ENCODE measurements around the gene TGOLN2.
A peak's percentile ranks its signal among the peaks of the same experiment; 100 is the strongest.

TGOLN2 gene

DNA sequence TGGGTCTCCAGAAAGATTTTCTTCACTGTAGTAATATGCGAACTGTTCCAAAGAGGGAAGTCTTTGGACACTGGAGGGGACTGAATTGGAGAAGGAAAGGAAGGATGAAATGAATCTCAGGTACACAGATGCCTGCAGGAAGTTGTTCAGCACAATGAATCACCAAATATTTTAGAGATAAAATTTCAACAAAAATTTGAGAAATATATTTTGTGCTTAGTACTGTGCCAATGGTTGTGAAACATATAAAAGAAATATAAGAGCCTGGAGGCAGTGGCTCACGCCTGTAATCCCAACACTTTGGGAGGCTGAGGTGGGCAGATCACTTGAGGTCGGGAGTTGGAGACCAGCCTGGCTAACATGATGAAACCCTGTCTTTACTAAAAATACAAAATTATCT, 29.9 kb upstream of the TGOLN2 start:
- TF ChIP-seq, protein P1, sequence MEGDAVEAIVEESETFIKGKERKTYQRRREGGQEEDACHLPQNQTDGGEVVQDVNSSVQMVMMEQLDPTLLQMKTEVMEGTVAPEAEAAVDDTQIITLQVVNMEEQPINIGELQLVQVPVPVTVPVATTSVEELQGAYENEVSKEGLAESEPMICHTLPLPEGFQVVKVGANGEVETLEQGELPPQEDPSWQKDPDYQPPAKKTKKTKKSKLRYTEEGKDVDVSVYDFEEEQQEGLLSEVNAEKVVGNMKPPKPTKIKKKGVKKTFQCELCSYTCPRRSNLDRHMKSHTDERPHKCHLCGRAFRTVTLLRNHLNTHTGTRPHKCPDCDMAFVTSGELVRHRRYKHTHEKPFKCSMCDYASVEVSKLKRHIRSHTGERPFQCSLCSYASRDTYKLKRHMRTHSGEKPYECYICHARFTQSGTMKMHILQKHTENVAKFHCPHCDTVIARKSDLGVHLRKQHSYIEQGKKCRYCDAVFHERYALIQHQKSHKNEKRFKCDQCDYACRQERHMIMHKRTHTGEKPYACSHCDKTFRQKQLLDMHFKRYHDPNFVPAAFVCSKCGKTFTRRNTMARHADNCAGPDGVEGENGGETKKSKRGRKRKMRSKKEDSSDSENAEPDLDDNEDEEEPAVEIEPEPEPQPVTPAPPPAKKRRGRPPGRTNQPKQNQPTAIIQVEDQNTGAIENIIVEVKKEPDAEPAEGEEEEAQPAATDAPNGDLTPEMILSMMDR (conservative IDR thresholded peaks at IDR 0.05): no peak
- no peak for TF ChIP-seq ZFX (IDR thresholded peaks at IDR 0.05)
- H3K27ac ChIP-seq: no peak overlapping the region

GRCh38 chr2:85356186-85356585, 28.4 kb upstream of the TGOLN2 start:
- H3K27ac ChIP-seq: no peak overlapping the region
- TF ChIP-seq ZFX (IDR thresholded peaks at IDR 0.05): no peak
- TF ChIP-seq, protein P1 (conservative IDR thresholded peaks at IDR 0.05): no peak

DNA sequence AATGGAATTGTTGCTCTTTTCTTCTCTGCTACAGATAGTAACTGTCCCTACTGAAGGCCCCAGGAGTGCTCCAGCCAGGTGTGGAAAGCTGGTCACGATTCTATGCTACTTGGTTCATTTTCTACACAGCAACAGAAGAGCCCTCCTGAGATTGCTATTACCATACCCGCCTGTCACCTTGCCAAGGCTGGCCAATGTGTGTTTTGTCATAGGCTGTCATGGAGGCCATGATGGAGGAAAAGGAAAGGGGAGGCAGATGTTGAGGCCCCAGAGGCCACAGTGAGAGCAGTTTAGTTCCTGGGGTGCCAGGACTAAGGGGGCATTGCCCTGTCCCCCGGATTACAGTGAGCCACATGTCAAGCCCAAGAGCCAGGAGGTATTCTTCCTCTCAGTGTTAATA, 27.7 kb upstream of the TGOLN2 start:
- H3K27ac ChIP-seq: peak overlapping the region; percentile 79
- TF ChIP-seq ZFX (IDR thresholded peaks at IDR 0.05): no peak
- TF ChIP-seq, protein P1 (conservative IDR thresholded peaks at IDR 0.05): no peak

DNA sequence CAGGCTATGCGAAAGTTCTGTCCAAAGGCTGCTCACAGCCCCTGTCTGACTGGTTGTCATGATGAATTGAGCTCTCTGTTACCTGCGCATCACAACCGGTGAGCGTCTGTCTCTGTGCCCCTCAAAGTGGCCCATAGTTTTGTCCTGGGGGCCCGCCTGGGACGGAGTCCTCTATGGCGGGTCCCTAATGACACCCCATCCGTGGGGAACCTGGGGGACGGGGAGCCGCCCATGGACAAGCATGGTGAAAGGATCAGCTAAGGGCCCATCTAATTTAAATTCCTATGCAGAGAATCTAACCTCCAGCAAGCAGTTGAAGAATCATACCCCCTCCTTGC, 27.3 kb upstream of the TGOLN2 start:
- peak overlapping the region; percentile 79 for H3K27ac ChIP-seq
- TF ChIP-seq, protein P1 (conservative IDR thresholded peaks at IDR 0.05): no peak
- no peak; the same call in 1 of the 2 replicates for TF ChIP-seq ZFX (IDR thresholded peaks at IDR 0.05)

DNA sequence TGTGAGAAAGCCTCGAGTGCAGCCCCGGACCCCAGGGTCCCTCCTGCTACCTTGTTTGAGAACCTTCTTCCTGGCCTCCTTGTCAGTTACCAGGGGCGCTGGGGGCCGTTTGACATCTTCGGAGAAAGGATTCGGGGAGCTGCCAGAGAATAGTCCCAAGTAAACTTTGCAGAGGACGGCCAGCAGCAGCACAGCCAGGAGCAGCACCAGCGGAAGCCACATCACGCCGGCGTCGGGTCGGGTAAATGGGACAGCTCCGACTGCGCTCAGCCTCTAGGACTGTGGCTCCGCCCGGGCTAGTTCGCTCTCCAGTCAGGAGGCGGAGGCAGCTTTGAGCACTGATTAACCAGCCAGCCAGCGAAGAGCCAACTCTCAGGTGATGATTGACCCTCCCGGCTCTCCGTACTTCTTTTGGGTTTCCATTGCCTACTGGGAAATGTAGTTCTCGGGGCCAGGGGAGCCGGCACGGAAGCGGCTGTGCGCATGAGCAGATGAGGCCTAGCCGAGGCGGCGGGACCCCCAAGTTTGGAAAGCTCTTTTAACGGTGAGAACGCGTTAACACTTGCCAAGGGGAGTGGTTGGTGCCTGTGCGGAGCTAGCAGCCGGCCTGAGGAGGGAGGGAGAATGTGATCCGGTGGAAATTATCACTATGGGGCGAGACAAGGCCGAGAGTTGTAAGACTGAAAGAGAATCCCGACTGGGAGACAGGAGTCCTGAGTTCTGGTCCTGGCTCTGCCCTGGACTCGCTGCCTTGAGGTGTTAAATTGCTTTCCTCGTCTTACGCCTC, 26.7 kb upstream of the TGOLN2 start, which contains the start of the genes ELMOD3 and RETSAT:
ELMOD3 (plus strand) TSS at position 484 of the 787 bp plus-strand sequence. CDS start 2,430 bp downstream, outside the sequence.
RETSAT (minus strand) TSS at position 243 of the 787 bp plus-strand sequence; CDS start at position 222, 21 bp downstream.
- TF ChIP-seq, protein P1 (conservative IDR thresholded peaks at IDR 0.05): no peak
- peak; percentile 98 for TF ChIP-seq ZFX (IDR thresholded peaks at IDR 0.05)
- peak within 1 kb of the TSS; percentile 79 for H3K27ac ChIP-seq

DNA sequence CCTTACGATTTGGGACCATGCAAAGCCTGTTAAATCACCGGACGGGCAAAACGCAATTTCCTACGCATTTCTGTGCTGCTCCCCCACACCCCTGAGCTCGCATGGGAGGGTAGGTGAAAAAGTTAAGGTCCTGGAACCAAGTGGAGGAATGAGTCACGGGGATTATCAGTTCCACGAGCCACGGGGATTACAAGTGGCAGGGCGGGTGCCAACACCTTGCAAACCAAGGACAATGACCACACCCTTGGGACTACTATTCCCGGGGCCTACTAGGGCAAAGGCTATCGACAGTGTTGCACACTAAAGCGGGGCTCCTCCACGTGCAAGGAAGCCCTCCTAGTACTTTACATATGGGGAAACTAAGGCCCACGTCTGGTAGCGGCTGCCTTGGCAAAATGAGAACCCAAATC, 26.1 kb upstream of the TGOLN2 start:
- no peak for TF ChIP-seq ZFX (IDR thresholded peaks at IDR 0.05)
- TF ChIP-seq, protein P1 (conservative IDR thresholded peaks at IDR 0.05): no peak
- peak overlapping the region; percentile 79 for H3K27ac ChIP-seq

DNA sequence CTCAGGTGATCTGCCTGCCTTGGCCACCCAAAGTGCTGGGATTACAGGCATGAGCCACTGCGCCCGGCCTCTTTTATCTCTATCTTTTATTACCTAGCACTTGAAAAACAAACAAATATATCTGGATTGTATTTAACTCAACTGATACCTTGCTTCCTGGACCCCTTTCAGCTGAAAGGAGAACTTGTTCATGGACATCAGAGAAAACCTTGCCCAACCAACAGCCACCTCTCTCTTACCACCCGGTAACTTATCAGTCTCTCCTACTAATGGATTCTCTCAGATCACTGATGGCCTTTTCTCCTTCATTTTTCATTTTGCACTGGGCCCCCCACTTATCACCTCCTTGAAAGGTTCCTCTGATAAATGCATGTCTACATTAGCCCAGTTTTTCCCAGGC, 19.8 kb upstream of the TGOLN2 start:
- no peak overlapping the region for H3K27ac ChIP-seq
- no peak for TF ChIP-seq ZFX (IDR thresholded peaks at IDR 0.05)
- TF ChIP-seq, protein P1 (conservative IDR thresholded peaks at IDR 0.05): no peak

Data from C4-2B (cell line).